SKM-1 treated with dmso at 0.1 percent for 144 hours (cell line): Measurements from ENCODE around the gene PASD1.
"Not testable (repeated sequence)": the region's sequence is repeated elsewhere in the genome, so short reads cannot be mapped to it uniquely, and the experiment has no call there.

Experiments
- DNase-seq: peaks from one replicate; lab custom pipeline; 2025; ENCODE audit not compliant: unreplicated experiment; lab: John Stamatoyannopoulos, UW

Gene PASD1

DNA sequence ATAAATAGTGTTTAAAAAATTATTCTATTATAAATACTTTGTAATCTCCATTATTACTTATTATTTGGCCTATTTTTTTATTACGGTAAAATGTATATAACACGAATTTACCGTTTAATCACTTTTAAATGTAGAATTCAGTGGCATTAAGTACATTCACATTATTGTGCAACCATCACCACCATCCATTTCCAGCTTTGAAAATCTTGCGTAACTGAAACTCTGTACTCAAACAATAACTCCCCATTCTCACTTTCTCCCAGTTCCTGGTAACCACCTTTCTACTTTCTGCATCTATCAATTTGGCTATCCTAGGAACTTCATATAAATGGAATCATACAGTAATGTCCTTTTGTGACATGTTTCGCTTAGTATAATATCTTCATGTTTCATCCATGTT, 45.7 kb downstream of the PASD1 start:
- DNase-seq, result peak; percentile 9

DNA sequence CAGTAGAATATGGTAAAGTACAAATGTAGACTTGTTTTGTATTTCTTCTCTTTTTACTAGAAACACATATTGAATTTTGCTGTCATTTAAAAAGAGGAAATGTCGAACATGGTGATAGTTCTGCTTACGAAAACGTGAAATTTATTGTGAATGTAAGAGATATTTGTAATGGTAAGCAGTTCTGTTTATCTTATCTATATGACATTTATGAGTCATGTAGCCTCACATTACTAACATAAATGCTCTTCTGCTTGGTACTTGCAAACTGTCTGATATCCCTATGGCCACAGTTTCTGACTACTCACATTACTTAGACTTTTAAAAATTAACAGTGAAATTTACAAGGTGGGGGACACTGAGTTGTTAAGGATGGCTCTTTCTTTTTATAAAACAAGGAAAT, 57.9 kb downstream of the PASD1 start:
- DNase-seq, result no peak

DNA sequence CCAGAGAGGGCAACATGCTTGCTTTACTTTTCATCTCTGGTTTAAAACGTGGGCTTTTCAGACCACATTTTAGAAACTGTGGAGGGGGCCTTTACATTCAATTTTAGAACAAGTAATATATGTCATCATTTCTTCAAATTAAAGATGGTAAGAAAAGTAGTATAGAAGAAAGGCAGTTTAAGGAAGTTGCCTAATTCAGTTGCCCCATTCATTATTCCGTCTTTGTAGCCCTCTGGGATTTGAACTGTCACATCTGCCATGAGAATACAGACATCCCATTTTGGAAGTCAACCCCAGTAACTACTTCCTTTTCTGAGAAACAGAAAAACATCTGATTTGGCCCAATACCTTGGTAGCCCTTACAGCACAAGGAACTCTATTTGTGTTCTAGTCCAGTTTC, 61.2 kb downstream of the PASD1 start:
- DNase-seq, result no peak

DNA sequence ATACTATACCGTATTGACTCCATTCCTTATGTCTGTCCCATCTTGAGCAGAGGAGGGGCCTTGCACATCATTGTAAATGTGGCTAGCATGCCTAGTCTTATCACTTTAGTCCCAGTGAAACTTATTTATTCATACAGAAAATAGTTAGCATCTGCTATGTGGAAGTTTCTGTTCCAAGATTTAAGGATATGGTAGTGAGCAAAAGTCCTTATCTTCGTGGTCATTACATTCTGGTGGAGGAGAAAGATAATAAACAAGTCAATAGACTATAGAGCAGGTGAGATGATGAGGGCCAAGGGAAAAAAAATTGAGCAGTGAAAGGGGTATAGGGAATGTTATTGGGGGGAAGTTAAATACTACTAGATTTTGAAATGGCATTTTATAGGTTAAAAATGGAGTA, 68.3 kb downstream of the PASD1 start:
- DNase-seq, result no peak

DNA sequence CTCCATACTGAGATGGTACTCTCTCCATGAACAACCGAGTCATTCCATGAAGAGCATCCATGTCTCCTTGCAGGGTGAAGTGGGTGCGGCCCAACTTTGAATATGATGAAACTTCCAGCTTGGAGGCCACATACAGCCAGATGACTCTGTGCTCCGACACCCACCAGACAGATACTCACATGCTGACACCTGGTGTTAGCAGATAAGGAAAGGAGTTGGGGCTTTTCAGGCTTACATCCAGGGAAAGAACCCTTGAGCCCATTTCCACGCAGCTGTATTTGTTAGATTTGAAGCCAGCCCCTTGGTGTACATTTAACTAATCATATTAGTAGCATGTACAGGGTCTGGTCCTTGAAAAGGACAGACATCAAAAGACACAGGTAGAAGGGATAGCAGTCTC, 69.7 kb downstream of the PASD1 start:
- DNase-seq, result no peak

DNA sequence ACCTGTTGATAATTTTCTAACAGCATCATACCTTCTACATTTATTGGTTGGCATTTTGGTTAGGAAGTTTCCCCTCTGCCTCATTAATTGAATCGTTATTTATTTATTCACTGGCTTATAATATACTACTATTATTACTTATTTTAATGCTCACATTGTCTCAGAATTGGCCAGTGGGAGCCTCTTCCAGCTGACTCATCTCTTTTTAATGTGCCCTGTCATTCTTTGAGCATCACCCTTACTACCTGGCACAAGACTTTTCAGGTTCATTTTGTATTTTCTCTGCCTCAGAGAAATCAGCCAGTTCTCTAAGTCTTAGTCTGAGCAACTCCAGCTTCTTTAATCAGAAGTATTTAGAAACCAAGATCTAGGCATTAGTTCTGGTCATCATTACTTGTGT, 71.5 kb downstream of the PASD1 start:
- DNase-seq, result no peak

DNA sequence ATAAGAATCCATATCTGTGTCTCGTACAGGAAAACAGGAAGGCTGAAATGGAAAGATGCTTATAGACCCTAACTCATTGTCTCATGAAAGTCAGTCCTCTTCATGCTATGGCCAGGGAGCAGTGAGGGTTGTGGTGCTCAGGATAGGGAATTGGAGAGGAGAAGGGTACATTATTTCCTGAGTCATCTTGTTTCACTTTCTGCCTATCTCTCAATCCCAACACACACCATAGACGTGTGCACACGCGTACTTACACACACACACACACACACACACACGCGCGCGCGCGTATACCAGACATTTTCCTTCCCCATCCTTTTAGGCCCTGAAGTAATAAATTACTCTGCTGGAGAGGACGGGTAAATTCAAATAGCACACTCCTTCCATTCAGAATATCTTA, 78.1 kb downstream of the PASD1 start:
- no peak for DNase-seq

DNA sequence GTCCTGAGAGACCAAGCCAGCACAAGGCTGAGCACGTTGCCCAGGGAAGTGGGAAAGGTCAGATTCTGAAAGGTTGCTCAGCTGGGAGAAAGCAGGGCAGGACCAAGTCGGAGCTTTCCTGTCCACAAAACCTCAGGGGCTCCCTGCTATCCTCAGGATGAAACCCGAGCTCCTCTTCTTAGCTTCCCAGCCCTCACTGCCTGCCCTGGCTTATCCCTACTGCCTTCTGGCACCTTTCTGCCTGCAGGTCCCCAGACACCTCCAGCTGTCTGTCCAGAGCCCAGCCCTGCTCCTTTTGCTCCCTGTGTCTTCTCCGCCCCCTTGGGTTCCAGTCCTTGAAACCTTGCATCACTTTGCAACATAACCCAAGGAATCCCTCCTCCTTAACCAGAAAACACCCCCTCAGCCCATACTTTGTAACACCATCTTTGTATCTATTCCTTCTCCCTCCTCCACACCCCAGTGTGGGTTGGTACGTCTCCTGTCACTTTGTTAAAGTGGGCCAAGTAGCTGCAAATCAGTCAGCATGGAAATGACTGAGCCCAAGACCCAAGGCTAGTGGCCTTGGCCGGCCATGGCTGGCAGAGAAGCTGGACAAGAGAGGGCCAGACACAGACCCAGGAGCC, 111.8 kb downstream of the PASD1 start:
- DNase-seq, result no peak

DNA sequence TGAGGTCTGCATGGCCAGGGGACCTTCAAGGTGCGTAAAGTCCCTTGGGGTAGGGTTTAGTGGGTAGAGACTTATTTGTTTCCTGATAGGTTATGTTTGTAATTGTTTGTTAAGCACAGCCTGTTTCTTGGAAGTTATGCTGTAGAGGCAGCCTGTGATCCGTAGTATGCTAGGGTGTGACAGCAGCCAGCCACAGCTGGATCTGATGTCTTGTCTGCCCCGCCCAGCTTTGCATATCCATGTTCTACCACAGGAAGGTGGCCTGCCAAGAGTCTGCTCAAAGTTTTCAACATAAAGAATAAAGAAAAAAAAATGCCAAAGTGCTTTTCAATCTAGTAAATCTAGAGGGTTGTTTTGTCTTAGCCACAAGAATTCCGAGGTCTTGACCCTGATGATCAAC, 112.7 kb downstream of the PASD1 start:
- DNase-seq, result no peak

DNA sequence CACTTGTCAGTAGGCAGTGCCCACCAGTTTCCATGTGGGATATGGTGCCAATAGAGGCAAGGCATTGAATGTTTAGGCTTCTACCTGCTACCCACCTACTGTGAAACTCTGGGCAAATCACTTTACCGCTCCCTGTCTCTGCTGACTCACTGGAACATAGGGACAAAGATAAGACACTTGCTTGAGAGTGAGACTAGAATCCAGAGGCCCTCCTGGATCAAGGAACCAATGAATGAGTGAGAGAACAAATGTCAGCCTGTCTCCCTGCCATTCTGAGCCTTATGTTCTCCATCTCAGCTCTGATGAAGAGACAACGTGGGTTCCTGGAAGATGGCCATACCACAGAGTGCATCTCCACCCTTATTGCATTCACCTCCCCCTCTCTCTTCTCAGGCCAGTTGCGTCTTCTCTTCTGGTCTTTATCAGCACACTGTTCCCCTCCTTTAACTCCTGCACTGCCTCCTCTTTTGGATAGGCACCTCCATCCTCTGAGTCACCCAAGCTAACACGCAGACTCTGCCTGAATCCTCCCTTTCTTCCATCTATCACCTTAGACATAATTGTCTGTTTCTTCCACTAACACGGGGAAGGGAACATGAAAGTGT, 116.4 kb downstream of the PASD1 start:
- DNase-seq, result no peak

DNA sequence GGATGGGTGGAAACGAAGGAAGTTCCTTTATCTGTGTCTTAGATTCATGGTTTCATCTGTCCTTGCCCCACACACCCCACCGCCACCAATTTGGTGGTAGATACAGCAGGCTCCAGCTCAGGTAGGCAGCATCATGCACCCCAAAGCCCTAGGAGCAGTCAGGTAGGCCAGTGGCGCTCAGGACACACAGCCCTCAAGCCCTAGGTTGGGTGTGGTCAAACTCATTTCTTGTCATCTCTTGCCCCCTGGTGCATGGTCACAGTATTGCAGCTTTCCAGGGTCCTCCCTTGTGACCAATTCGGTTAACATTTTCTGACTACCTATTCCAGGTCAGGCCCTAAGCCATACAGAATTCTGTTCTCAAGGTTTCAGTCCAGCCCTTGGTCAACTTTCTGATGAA, 117.3 kb downstream of the PASD1 start:
- peak; percentile 1 for DNase-seq

DNA sequence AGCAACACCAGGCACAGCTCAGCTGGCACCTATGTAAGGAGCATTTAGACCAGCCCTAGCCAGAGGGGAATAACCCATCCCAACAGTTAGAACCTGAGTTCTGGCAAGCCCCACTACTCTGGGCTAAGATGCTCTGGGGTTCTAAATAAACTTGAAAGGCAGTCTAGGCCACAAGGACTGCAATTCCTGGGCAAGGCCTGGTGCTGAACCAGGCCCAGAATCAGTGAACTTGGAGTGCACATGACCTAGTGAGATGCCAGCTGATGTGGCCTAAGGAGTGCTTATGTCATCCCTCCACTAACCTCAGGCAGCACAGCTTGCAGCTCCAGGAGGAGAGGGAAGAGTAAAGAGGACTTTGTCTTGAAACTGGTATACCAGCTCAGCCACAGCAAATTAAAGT, 124.2 kb downstream of the PASD1 start:
- DNase-seq, result no peak

DNA sequence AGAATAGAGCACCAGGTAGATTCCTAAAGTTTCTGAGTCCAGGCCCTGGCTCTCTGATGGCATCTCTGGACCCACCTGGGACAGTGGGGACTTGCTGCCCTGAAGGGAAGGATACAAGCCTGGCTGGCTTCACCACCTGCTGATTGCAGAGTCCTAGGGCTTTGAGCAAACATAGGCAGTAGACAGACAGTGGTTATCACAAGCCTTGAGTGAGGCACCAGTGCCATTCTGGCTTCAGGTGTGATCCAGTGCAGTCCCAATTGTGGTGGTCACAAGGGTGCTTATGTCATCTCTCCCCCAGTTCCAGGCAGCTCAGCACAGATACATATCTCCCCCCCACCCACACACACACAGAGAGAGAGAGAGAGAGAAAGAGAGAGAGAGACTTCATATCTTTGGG, 125.2 kb downstream of the PASD1 start:
- no peak for DNase-seq

DNA sequence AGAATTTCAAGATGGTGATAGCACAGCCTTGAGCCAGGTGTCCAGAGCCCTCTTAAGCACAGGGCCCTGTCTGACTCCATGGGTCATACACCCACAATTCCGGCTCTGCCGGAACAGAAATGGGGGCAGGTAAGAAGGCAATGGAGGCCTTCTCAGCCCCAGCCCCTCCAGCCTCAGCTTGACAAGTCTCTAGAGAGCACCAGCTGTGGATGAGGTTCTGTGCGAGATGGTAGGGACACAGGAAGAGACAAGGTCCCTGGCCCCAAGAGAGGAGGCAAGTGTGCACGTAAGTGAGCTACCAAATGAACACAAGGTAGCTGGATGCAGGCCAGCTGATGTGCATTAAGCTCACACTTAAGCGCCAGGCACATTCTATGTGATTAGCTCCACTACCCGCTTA, 129.3 kb downstream of the PASD1 start:
- no peak for DNase-seq

DNA sequence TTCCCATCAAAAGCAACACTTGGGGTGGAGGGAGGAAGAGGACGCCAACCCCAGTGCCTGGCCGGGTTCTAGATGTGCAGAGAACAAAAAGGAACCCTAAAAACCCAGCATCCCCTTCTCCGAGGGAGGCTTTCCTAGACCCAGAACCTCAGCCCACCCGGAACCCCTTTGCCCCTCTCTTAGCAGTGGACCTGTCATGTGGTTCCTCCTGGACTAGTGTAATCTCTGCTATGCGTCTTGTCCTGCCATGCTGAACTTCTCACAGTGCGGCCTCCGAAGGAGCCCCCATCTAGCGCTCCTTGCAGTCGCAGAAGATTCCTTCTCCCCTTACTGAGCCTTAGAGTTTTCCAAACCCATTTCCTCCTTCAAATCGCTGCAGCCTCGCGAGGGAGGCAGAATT, 130.6 kb downstream of the PASD1 start:
- DNase-seq, result no peak

DNA sequence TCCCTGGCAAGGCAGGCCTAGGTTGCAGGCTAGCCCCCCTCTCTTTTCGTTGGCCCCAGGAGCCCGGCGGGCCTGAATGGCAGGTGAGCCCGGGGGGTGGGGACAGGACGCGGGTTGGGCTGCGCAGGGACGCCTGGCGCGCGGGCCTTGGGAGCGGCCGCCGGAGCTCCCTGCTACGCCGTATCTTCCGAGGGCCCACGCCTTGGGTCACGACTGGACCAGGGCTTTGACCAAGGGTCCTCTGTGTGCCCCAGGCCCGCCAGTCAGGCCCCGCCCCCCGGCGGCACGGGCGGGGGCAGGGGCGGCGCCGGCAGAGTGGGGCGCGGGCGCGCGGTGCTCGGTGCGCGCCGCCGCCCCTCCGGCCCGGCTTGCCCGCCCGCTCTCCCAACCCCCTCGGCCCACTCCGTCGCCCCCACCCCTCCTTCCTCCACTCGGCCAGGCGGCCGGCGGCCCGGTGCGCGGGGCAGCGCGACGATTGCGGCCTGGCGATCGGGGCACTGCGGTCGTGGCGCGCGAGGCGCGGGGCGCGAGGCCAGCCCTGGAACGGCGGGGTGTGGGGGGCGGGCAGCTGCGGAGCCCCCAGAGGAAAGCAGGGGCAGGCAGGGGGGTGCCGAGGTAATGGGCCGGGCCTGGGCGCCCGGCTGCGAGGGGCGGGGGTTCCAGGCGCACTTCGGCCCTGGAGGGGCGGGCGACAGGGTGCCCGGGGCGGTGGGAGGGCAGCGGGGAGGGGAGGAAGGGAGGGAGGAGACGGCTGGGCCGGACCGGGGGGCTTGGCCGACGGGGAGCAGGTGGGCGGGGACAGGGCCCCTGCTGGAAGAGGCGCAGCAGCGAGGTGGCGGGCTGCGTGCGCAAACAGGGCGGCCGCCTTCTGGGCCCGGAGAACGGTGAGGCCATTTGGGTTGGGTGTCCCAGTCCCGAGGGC, 131.4 kb downstream of the PASD1 start, which contains the start of gene PRRG3:
Gene PRRG3, plus strand, starts transcription at position 798 of the 922 bp plus-strand sequence. CDS start 3,357 bp downstream, outside the sequence.
- no peak for DNase-seq

DNA sequence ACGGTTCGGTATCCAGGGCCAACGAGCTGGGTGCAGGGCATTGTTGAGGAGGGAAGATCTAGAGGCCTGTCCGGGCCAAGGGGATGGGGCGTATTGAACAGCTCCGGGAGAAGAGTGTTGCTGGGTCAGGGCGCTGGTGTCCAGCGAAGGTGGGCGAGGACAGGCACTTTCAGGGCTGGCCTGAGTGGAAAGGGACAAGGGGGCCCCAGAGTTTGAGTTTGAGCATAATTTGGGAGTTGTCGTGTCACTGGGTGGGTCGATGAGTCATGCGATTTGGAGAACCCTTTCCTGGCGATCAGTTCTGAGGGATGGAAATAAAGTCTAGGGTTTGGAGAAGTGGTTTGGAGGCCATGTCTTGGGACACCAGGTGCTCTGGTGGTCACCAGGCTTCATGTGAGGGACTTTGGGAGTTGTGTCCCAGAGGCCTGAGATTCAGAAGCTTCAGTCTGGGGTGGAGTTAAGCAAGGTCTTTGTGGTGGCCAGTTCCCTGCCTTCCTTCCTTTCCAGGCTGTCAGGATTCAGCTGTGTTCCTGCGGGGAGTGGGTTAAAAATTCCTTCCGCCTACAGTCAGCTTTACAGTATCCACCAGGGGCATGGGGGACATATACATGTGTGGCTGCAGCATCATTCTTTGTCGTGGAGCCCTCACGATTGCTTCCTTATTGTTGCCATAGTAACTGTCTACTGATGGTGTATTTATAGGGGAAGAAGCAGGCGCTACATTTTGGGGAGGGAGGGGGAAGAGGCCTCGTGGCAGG, 132.3 kb downstream of the PASD1 start:
- DNase-seq, result no peak

DNA sequence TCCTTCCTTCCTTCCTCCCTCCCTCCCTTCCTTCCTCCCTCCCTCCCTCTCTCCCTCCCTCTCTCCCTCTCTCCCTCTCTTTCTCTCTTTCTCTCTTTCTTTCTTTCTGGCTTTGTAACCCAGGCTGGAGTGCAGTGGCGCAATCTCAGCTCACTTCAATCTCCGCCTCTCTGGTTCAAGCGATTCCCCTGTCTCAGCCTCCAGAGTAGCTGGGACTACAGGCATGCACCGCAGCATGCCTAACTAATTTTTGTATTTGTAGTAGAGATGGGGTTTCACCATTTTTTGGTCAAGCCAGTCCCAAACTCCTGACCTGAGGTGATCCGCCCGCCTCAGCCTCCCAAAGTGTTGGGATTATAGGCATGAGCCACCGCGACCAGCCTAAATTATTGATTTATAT, 133.6 kb downstream of the PASD1 start:
- DNase-seq, result not testable (repeated sequence)

DNA sequence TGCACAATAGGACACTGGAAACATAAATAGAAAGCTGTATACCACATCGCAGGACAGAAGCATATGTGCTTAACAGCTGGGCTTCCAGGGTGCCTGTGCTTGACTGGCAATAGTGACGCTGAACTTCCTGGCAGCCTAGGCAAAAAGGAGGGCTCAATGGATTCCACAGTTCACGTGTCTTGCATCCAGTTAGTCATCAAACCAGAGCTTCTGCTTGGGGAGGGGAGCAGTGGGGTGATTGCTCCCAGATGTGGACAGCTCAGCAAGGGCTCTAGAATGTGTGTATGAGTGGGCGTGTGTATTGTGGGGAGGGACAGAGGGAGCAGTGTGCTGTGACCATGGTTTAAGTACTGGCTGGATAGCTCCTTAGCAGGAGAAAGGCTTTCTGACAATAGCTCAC, 134.0 kb downstream of the PASD1 start:
- DNase-seq, result no peak

DNA sequence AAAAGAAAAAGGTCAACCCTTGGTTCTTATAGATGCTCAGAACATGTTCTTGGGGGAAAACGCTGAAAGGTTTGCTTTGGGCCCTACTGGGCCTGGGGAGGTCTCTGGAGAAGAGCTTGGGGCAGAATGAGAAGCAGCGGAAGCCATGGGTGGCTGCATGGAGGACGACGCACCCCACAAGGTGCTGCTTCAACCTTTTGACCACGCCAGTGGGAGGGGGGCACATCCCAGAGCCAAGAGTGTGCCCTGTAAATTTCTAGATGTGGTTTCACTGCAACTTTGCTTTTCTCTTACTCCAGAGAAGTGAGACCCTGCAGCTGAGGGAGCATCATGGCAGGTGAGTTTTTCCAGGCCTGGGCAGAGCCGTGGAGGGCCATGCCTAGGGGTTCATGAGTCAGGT, 135.0 kb downstream of the PASD1 start:
- DNase-seq, result no peak

DNA sequence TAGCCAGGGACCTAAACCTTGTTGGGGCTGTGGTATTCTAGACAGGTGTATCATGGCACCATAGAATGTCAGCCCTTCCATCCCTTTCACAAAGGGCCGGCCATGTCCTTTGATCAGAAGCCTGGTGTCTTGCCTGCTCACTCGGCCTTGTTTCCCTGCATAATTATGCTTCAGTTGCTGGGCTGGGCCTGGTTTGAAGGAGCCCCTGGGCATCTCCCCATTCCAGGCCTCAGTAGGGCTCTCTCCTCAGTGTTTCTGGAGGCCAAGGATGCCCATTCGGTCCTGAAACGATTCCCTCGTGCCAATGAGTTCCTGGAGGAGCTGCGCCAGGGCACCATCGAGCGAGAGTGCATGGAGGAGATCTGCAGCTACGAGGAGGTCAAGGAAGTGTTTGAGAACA, 136.3 kb downstream of the PASD1 start:
- DNase-seq, result no peak
